HG03469 (cell line): ENCODE measurements around the gene CYS1.
"Not testable (repeated sequence)": the region's sequence is repeated elsewhere in the genome, so short reads cannot be mapped to it uniquely, and the experiment has no call there.

Experiments
- ATAC-seq: cut with Tn5 transposase; IDR thresholded peaks from one replicate; pipeline ENCODE4 v1.9.1; 2021; ENCODE audit warnings: mild to moderate bottlenecking, moderate library complexity, moderate number of reproducible peaks; ENCODE audit not compliant: unreplicated experiment

Gene CYS1

GRCh38 chr2:10015376-10015989 is 64.7 kb downstream of the CYS1 start:
- ATAC-seq, result not testable (repeated sequence)

- no peak for ATAC-seq
These were observed 65.6 kb downstream of the CYS1 start for GRCh38 chr2:10014418-10015190.

- not testable (repeated sequence) for ATAC-seq
These were observed 66.4 kb downstream of the CYS1 start for GRCh38 chr2:10013651-10014417.

GRCh38 chr2:10012963-10013461 is 67.2 kb downstream of the CYS1 start:
- ATAC-seq, result no peak

- not testable (repeated sequence) for ATAC-seq
These were observed 67.7 kb downstream of the CYS1 start for GRCh38 chr2:10012366-10012962.

- not testable (repeated sequence) for ATAC-seq
These were observed 68.4 kb downstream of the CYS1 start for GRCh38 chr2:10011606-10012325.

- ATAC-seq, result not testable (repeated sequence)
These were observed 69.2 kb downstream of the CYS1 start for GRCh38 chr2:10010861-10011605.

- ATAC-seq, result no peak
These were observed 70.1 kb downstream of the CYS1 start for GRCh38 chr2:10009811-10010781.

GRCh38 chr2:10009271-10009810 is 70.9 kb downstream of the CYS1 start:
- no peak for ATAC-seq

GRCh38 chr2:10008809-10009176 is 71.4 kb downstream of the CYS1 start:
- ATAC-seq, result no peak

- no peak for ATAC-seq
These were observed 72.0 kb downstream of the CYS1 start for GRCh38 chr2:10007921-10008808.

GRCh38 chr2:10007435-10007834 is 72.8 kb downstream of the CYS1 start:
- ATAC-seq, result no peak
